GM12878 (cell line): ENCODE results near the gene TRIM60. TPM values are rescaled to one million over a fixed set of nuclear protein-coding genes. Genes with fewer than 3 reads are reported as not detected.

Experiments
- ATAC-seq: fragments of 200-7000 bp; cut with Tn5 transposase; 3 replicates; pipeline ENCODE4 v1.9.1; 2020; ENCODE audit warnings: mild to moderate bottlenecking, moderate library complexity
- BruUV-seq: library from RNA; stranded (reverse); fragments of 400-500 nt; replicated peaks from 2 replicates; lab custom pipeline; 2021; lab: Mats Ljungman, UMichigan
- CTCF ChIA-PET: fragments of 300-600 bp; sonication (Branson Sonifier 250); formaldehyde crosslinking; extraction: SDS; loops from one replicate; lab custom pipeline; 2021; ENCODE audit warnings: inconsistent platforms; lab: Yijun Ruan, JAX
- POLR2A ChIA-PET: fragments of 350-600 bp; formaldehyde crosslinking; extraction: SDS; loops from one replicate; lab custom pipeline; 2021; ENCODE audit warnings: inconsistent platforms; lab: Charles Lee
- RAD21 ChIA-PET: fragments of 300-600 bp; sonication (Branson Sonifier 250); formaldehyde crosslinking; loops from one replicate; lab custom pipeline; 2023; ENCODE audit warnings: antibody characterized with exemption; ENCODE audit not compliant: unreplicated experiment; lab: Charles Lee
- SMC1A ChIA-PET: fragments of 300-600 bp; sonication (Branson Sonifier 250); formaldehyde crosslinking; loops from one replicate; lab custom pipeline; 2023; ENCODE audit not compliant: unreplicated experiment, uncharacterized antibody; lab: Charles Lee
- DNase-seq: peaks from one replicate; pipeline ENCODE4 v3.0.0-alpha.2; 2011; ENCODE audit warnings: low read depth, low spot score
- FAIRE-seq: peaks from 3 replicates; lab custom pipeline; 2011; peaks lifted over from hg19 to GRCh38; lab: Jason Lieb, UNC
- H2AFZ ChIP-seq: 2 replicates; pipeline ENCODE4 v1.6.0; 2011; ENCODE audit warnings: low read depth, low read length, control low read depth; ENCODE audit not compliant: control insufficient read depth
- H3K27ac ChIP-seq: 2 replicates; pipeline ENCODE4 v1.5.1; 2011; ENCODE audit warnings: control low read depth; ENCODE audit not compliant: control insufficient read depth, insufficient read depth
- H3K27me3 ChIP-seq, 2 experiments: replicated peaks in 1 of 2; 2 replicates each; pipeline versions ENCODE4 v1.6.0 to v1.6.1; 2011; ENCODE audit warnings: low read length in 1 of 2; ENCODE audit not compliant: control insufficient read depth in 2 of 2, insufficient read depth in 2 of 2
- H3K36me3 ChIP-seq, 2 experiments: 2 replicates each; pipeline ENCODE4 v1.5.1; 2011; ENCODE audit warnings: low read length in 1 of 2; ENCODE audit not compliant: control insufficient read depth in 2 of 2, insufficient read depth in 2 of 2
- H3K4me1 ChIP-seq: 2 replicates; pipeline ENCODE4 v1.6.1; 2011; ENCODE audit warnings: mild to moderate bottlenecking, low read length, moderate library complexity, mixed read lengths; ENCODE audit not compliant: control insufficient read depth, insufficient read depth
- H3K4me2 ChIP-seq: 2 replicates; pipeline ENCODE4 v1.6.0; 2011; ENCODE audit warnings: control low read depth; ENCODE audit not compliant: control insufficient read depth, insufficient read depth
- H3K4me3 ChIP-seq: fragments of 200-600 bp; sonication (generic); 2 replicates; pipeline ENCODE4 v1.5.1; 2016
- H3K79me2 ChIP-seq: 2 replicates; pipeline ENCODE4 v1.6.0; 2011; ENCODE audit warnings: low read length; ENCODE audit not compliant: control insufficient read depth, insufficient read depth
- H3K9ac ChIP-seq: 2 replicates; pipeline ENCODE4 v1.8.0; 2011; ENCODE audit warnings: low read length, control low read depth, mixed read lengths; ENCODE audit not compliant: control insufficient read depth, insufficient read depth
- H3K9me3 ChIP-seq: replicated peaks from 3 replicates; pipeline ENCODE4 v1.5.1; 2011; ENCODE audit warnings: mild to moderate bottlenecking, low read length; ENCODE audit not compliant: control insufficient read depth, insufficient read depth
- H4K20me1 ChIP-seq: 2 replicates; pipeline ENCODE4 v1.6.0; 2011; ENCODE audit not compliant: control insufficient read depth, insufficient read depth
- DPF2 ChIP-seq: fragments of 450-650 bp; IDR thresholded peaks from 2 replicates; pipeline ENCODE4 v1.6.1; 2017; ENCODE audit warnings: mild to moderate bottlenecking
- EZH2 ChIP-seq: IDR thresholded peaks from 2 replicates; pipeline ENCODE4 v1.6.1; 2012; ENCODE audit warnings: low read depth, mild to moderate bottlenecking, control low read depth, inconsistent platforms, low read length, borderline replicate concordance; ENCODE audit not compliant: control insufficient read depth
- HDAC2 ChIP-seq: fragments of 200-600 bp; sonication (generic); IDR thresholded peaks from 2 replicates; pipeline ENCODE4 v1.6.1; 2017
- IRF4 ChIP-seq: IDR thresholded peaks from 2 replicates; pipeline ENCODE4 v1.6.1; 2011; ENCODE audit warnings: low read depth, low read length
- JUND ChIP-seq: IDR thresholded peaks from 2 replicates; pipeline ENCODE4 v1.6.1; 2012; ENCODE audit warnings: low read depth, mild to moderate bottlenecking, low read length, improper control_type of control experiment, moderate library complexity
- MEF2A ChIP-seq: IDR thresholded peaks from 2 replicates; pipeline ENCODE4 v1.6.1; 2011; ENCODE audit warnings: low read depth, mild to moderate bottlenecking, low read length, moderate library complexity; ENCODE audit not compliant: insufficient read depth
- MTA3 ChIP-seq: IDR thresholded peaks from 2 replicates; pipeline ENCODE4 v1.6.1; 2012; ENCODE audit warnings: low read length, inconsistent platforms, borderline replicate concordance
- NBN ChIP-seq: fragments of 450-650 bp; IDR thresholded peaks from 2 replicates; pipeline ENCODE4 v1.6.1; 2016
- PAX5 ChIP-seq: IDR thresholded peaks from 2 replicates; pipeline ENCODE4 v1.6.1; 2011; ENCODE audit warnings: low read depth, low read length, borderline replicate concordance
- PAX8 ChIP-seq: fragments of 450-650 bp; IDR thresholded peaks from 2 replicates; pipeline ENCODE4 v1.6.1; 2017; ENCODE audit warnings: mild to moderate bottlenecking, moderate library complexity
- PBX3 ChIP-seq: IDR thresholded peaks from 2 replicates; pipeline ENCODE4 v1.6.1; 2011; ENCODE audit warnings: mild to moderate bottlenecking, low read depth, low read length, moderate library complexity; ENCODE audit not compliant: insufficient replicate concordance
- POU2F2 ChIP-seq: IDR thresholded peaks from 3 replicates; pipeline ENCODE4 v1.6.1; 2011; ENCODE audit warnings: low read depth, mild to moderate bottlenecking, low read length, borderline replicate concordance
- RAD21 ChIP-seq: IDR thresholded peaks from 2 replicates; pipeline ENCODE4 v1.6.1; 2011; ENCODE audit warnings: mild to moderate bottlenecking, low read depth, low read length, moderate library complexity; ENCODE audit not compliant: insufficient read depth
- SRF ChIP-seq, 2 experiments: IDR thresholded peaks; 2 replicates each; pipeline ENCODE4 v1.6.1; 2011; ENCODE audit warnings: low read depth in 2 of 2, low read length in 2 of 2, mild to moderate bottlenecking in 1 of 2, moderate library complexity in 1 of 2
- STAT1 ChIP-seq: fragments of 450-650 bp; conservative IDR thresholded peaks from 2 replicates; pipeline ENCODE4 v1.6.1; 2014; ENCODE audit warnings: antibody characterized with exemption, mild to moderate bottlenecking
- ZNF207 ChIP-seq: fragments of 450-650 bp; IDR thresholded peaks from 2 replicates; pipeline ENCODE4 v1.6.1; 2014; ENCODE audit warnings: antibody characterized with exemption, mild to moderate bottlenecking, borderline replicate concordance
- WGBS: methylation state at CpG from one replicate; pipeline ENCODE4 v1.1.6; 2016; ENCODE audit warnings: low lambda C conversion rate; ENCODE audit not compliant: insufficient replicate concordance, insufficient coverage; ENCODE audit errors: missing lambda C conversion rate; 5-methylcytosine and 5-hydroxymethylcytosine counted together
- in situ Hi-C: fragments of 300-500 bp; cut with MboI; formaldehyde crosslinking; loops from 9 replicates; pipeline ENCODE4 v1.14.3; 2018; ENCODE audit warnings: mixed read lengths
- intact Hi-C: fragments of 100-400 bp; cut with micrococcal nuclease; formaldehyde crosslinking; loops from one replicate; pipeline ENCODE4 v1.14.2; 2022; ENCODE audit not compliant: unreplicated experiment
- polyA plus RNA-seq, 11 experiments: library from polyadenylated mRNA; depleted of rRNA in 4 of 11; unstranded in 6 of 11; stranded (reverse) in 5 of 11; fragments of >200 nt; fragmentation: Nextera tagmentation in 4 of 11; fragmentation: Illumina TruSeq in 1 of 11; extraction: Ambion mirVana in 4 of 11; extraction: Trizol in 1 of 11; gene quantifications; 1 replicate in 1 of 11; 2 replicates in 10 of 11; pipeline versions ENCODE4 v1.2.1 to v1.2.3, GENCODE V29; 2011 to 2016; ENCODE audit warnings: inconsistent platforms in 2 of 11, missing spikeins in 2 of 11, low read depth in 1 of 11
- total RNA-seq, 4 experiments: library from RNA; depleted of rRNA in 3 of 4; stranded (reverse); fragments of >200 nt in 3 of 4; fragmentation: Illumina TruSeq in 1 of 4; extraction: Trizol in 1 of 4; gene quantifications; 2 replicates each; pipeline versions ENCODE4 v1.2.1 to v1.2.3, GENCODE V29; 2013 to 2021

Gene TRIM60
- total and polyA plus RNA-seq, 10 of the 15 experiments (the other 5 are each of a cell fraction or from before 2014, with no cell fraction given), result not detected

- Histone ChIP-seq H3K9me3 (no peaks in the 10 kb centered on the region), H4K20me1 (no peaks in the 10 kb centered on the region), H3K4me3 (no peak overlapping the region), H3K4me2 (no peak overlapping the region), H3K4me1 (no peaks in the 10 kb centered on the region), H3K36me3 (no peaks in the 10 kb centered on the region), H3K27me3 (peaks cover 0 to 3% of the 10 kb centered on the region in 2 experiments; a peak in 1 of 4 replicates), H3K27ac (no peak overlapping the region), H3K79me2 (no peaks in the 10 kb centered on the region), H2AFZ (no peak overlapping the region), H3K9ac (no peak overlapping the region)
- WGBS, result 45% methylated on average over 5 of the region's 5 CpGs
- SMC1A ChIA-PET, result no interaction called here
- TF ChIP-seq EZH2 (no peak), RAD21 (no peak), JUND (no peak), PAX5 (no peak), PBX3 (no peak), MEF2A (no peak), POU2F2 (no peak), DPF2 (no peak), IRF4 (no peak), HDAC2 (no peak), SRF (IDR thresholded peaks at IDR 0.05; ENCODE audit: low read depth in 2 of 2, low read length in 2 of 2) (no peak), PAX8 (no peak), NBN (no peak), STAT1 (no peak), ZNF207 (no peak), MTA3 (no peak)
- FAIRE-seq (no peak), ATAC-seq (no peak), DNase-seq (no peak)
- CTCF ChIA-PET, result no interaction called here
- no TSS peak for BruUV-seq
- POLR2A ChIA-PET, result no interaction called here
- intact Hi-C loops (no loop called here), in situ Hi-C loops (no loop called here)
- RAD21 ChIA-PET, result no interaction called here
Measured at GRCh38 chr4:165011403-165011802, 20.4 kb upstream of the TRIM60 start.
